Muscle of arm (tissue), 12 donors: ENCODE measurements around the gene GRIK1. TPM values are rescaled to one million over a fixed set of nuclear protein-coding genes. Genes with fewer than 3 reads are reported as not detected.

Source experiments
- DNase-seq: peaks from one replicate; pipeline ENCODE4 v3.0.0-alpha.2; 2013
- polyA plus RNA-seq, 12 donors: library from polyadenylated mRNA; unstranded; fragments of 120-200 nt; gene quantifications; one replicate each; pipeline ENCODE4 v1.2.1, GENCODE V29; 2013; ENCODE audit not compliant: insufficient read length in 12 of 12

GRIK1 gene
- polyA plus RNA-seq, 12 donors = 0.34 to 10.0 (median 0.61) TPM; not detected in 2

- DNase-seq = no peak
These were observed 266.6 kb downstream of the GRIK1 start for GRCh38 chr21:29673096-29673610.

- no peak for DNase-seq
These were observed 268.1 kb downstream of the GRIK1 start for GRCh38 chr21:29671728-29672127.

- no peak for DNase-seq
These were observed 269.6 kb downstream of the GRIK1 start for GRCh38 chr21:29670228-29670627.

- DNase-seq = no peak
These were observed 270.4 kb downstream of the GRIK1 start for GRCh38 chr21:29669416-29669815.

GRCh38 chr21:29667651-29668050 is 272.1 kb downstream of the GRIK1 start:
- no peak for DNase-seq

GRCh38 chr21:29664615-29665014 is 275.2 kb downstream of the GRIK1 start:
- DNase-seq = no peak

GRCh38 chr21:29661672-29662442 is 277.9 kb downstream of the GRIK1 start:
- no peak for DNase-seq

- DNase-seq = no peak
These were observed 279.6 kb downstream of the GRIK1 start for GRCh38 chr21:29660047-29660720.

GRCh38 chr21:29658934-29659203 is 280.9 kb downstream of the GRIK1 start:
- DNase-seq = no peak

GRCh38 chr21:29658177-29658933 is 281.4 kb downstream of the GRIK1 start:
- no peak for DNase-seq

- DNase-seq = no peak
These were observed 282.4 kb downstream of the GRIK1 start for GRCh38 chr21:29657240-29657989.

GRCh38 chr21:29656504-29657239 is 283.1 kb downstream of the GRIK1 start:
- no peak for DNase-seq

GRCh38 chr21:29655577-29655976 is 284.2 kb downstream of the GRIK1 start:
- no peak for DNase-seq

GRCh38 chr21:29654855-29655254 is 284.9 kb downstream of the GRIK1 start:
- DNase-seq = no peak

GRCh38 chr21:29654203-29654602 is 285.6 kb downstream of the GRIK1 start:
- no peak for DNase-seq

- no peak for DNase-seq
These were observed 289.2 kb downstream of the GRIK1 start for GRCh38 chr21:29650523-29651022.

GRCh38 chr21:29649406-29649814 is 290.4 kb downstream of the GRIK1 start:
- no peak for DNase-seq

- no peak for DNase-seq
These were observed 291.0 kb downstream of the GRIK1 start for GRCh38 chr21:29648710-29649240.

- DNase-seq = no peak
These were observed 292.4 kb downstream of the GRIK1 start for GRCh38 chr21:29647353-29647781.
